Loucy (cell line): ENCODE measurements around the gene SMAD7.
A peak's percentile ranks its signal among the peaks of the same experiment; 100 is the strongest.

Experiments
- H2AFZ ChIP-seq: fragments of 200-600 bp; sonication (generic); 2 replicates; pipeline ENCODE4 v1.6.0; 2016; ENCODE audit warnings: antibody characterized with exemption, mild to moderate bottlenecking, low read length, moderate library complexity
- H3F3A ChIP-seq: fragments of 200-600 bp; 2 replicates; pipeline ENCODE4 v1.6.0; 2016; ENCODE audit warnings: antibody characterized with exemption, low read depth, mild to moderate bottlenecking
- H3K27me3 ChIP-seq: fragments of 200-600 bp; sonication (generic); 2 replicates; pipeline ENCODE4 v1.6.1; 2014; ENCODE audit warnings: low read length, mild to moderate bottlenecking; ENCODE audit not compliant: insufficient read depth, poor library complexity, severe bottlenecking
- H3K36me3 ChIP-seq: fragments of 200-600 bp; sonication (generic); 2 replicates; pipeline ENCODE4 v1.6.1; 2016; ENCODE audit warnings: low read length; ENCODE audit not compliant: insufficient read depth
- H3K4me1 ChIP-seq: fragments of 200-600 bp; sonication (generic); 2 replicates; pipeline ENCODE4 v1.5.1; 2014; ENCODE audit warnings: low read length, mild to moderate bottlenecking; ENCODE audit not compliant: insufficient read depth, poor library complexity, severe bottlenecking
- H3K4me2 ChIP-seq: fragments of 200-600 bp; sonication (generic); 2 replicates; pipeline ENCODE4 v1.6.0; 2014; ENCODE audit warnings: antibody characterized with exemption, low read length, low read depth, mild to moderate bottlenecking; ENCODE audit not compliant: poor library complexity, severe bottlenecking
- H3K4me3 ChIP-seq: fragments of 200-600 bp; sonication (generic); 2 replicates; pipeline ENCODE4 v1.5.1; 2014; ENCODE audit warnings: low read length, mild to moderate bottlenecking, mixed read lengths; ENCODE audit not compliant: poor library complexity, severe bottlenecking
- H3K79me2 ChIP-seq: fragments of 200-600 bp; sonication (generic); 2 replicates; pipeline ENCODE4 v1.6.1; 2014; ENCODE audit warnings: low read length; ENCODE audit not compliant: insufficient read depth
- H3K9ac ChIP-seq: fragments of 200-600 bp; sonication (generic); 2 replicates; pipeline ENCODE4 v1.6.0; 2014; ENCODE audit warnings: mild to moderate bottlenecking, low read depth, low read length, moderate library complexity; ENCODE audit not compliant: poor library complexity, severe bottlenecking
- H3K9me2 ChIP-seq: fragments of 200-600 bp; sonication (generic); replicated peaks from 2 replicates; pipeline ENCODE4 v1.6.1; 2016; ENCODE audit warnings: low read depth, low read length, mixed read lengths
- H3K9me3 ChIP-seq: fragments of 200-600 bp; sonication (generic); 2 replicates; pipeline ENCODE4 v1.6.1; 2014; ENCODE audit warnings: mild to moderate bottlenecking, antibody characterized with exemption, low read length, low read depth; ENCODE audit not compliant: insufficient read depth
- H4K20me1 ChIP-seq: fragments of 200-600 bp; sonication (generic); 2 replicates; pipeline ENCODE4 v1.6.0; 2014; ENCODE audit warnings: antibody characterized with exemption, low read length, mild to moderate bottlenecking; ENCODE audit not compliant: insufficient read depth, poor library complexity, severe bottlenecking
- EZH2phosphoT487 ChIP-seq: fragments of 200-600 bp; IDR thresholded peaks from 2 replicates; pipeline ENCODE4 v1.6.1; 2018; ENCODE audit warnings: antibody characterized with exemption, mild to moderate bottlenecking, moderate library complexity, borderline replicate concordance
- TF ChIP-seq, protein P1 (sequence below): fragments of 200-600 bp; sonication (generic); conservative IDR thresholded peaks from 2 replicates; pipeline ENCODE4 v1.5.1; 2014; ENCODE audit warnings: mild to moderate bottlenecking, antibody characterized with exemption, low read length

Gene SMAD7

DNA sequence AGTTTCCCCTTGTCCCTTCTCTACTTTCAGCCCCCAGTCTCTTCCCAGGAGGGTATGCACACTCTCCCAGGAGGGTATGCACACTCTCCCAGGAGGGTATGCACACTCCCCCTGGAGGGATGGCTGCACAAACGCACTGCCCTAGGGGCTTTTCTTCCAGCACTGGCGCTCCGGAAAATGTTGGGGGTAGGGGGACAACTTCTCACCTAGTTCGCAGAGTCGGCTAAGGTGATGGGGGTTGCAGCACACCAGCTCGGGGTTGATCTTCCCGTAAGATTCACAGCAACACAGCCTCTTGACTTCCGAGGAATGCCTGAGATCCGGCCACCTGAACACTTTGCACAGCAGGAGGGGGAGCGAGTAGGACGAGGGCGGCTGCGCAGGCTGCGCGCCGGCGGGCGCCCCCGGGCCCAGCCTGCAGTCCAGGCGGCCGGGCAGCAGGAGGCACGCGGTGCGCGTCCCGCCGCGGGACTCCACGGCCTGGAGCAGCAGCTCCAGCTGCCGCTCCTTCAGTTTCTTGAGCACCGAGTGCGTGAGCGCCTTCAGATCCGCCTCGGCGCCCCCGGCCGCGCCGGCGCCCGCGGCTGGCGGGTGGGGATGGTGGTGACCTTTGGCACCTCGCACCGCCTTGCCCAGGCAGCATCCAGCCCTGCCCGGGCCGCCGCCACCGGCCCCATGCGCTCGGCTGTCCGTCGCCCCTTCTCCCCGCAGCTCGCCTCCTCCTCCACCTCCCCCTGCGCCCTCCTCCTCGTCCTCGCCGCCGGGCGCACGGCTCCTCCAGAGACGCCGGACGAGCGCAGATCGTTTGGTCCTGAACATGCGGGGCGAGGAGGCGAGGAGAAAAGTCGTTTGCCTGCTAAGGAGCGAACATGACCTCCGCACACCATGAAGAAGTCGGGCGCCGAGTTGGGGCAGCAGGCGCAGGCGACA is 894 bp downstream of the SMAD7 start:
- H4K20me1 ChIP-seq = peaks cover 63% of the 10 kb centered on the region
- H3K4me1 ChIP-seq = peaks cover 51% of the 10 kb centered on the region
- H3K79me2 ChIP-seq = peaks cover 67% of the 10 kb centered on the region

DNA sequence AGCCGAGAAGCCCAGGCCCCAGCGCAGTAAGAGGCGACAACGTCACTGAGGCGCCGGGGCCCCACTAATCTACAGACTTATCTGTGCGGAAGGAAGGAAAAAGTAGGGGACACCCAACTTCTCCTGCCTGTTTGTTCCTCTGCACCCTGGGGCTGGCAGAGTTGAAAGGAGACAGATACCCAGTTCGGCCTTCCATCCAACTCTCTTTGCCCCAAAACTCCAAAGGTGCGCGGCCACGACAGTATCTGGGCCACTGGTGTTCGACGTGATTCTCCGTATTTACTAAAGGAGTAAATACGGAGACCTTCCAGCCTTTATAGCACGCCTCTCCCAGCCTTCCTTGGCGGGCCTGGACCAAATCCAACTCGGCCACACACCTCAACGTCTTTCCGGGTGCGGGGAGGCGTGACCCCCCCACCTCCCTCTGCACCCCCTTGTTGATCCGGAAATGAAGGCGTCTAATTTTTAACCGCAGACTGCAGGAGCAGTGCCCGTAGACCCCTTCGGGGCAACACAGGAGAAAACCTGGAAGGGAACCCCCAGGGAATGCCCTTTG is 1.6 kb downstream of the SMAD7 start:
- peaks cover 7% of the 10 kb centered on the region; the same call in 1 of the 2 replicates for H3F3A ChIP-seq
- H3K36me3 ChIP-seq = peaks cover 7% of the 10 kb centered on the region; the same call in 1 of the 2 replicates
- H3K27me3 ChIP-seq = no peaks in the 10 kb centered on the region
- peaks cover 71% of the 10 kb centered on the region for H4K20me1 ChIP-seq
- H3K9ac ChIP-seq = peak overlapping the region; percentile 76
- H3K9me3 ChIP-seq = no peaks in the 10 kb centered on the region
- no peaks in the 10 kb centered on the region for H3K9me2 ChIP-seq
- H3K79me2 ChIP-seq = peaks cover 74% of the 10 kb centered on the region
- peaks cover 58% of the 10 kb centered on the region for H3K4me1 ChIP-seq
- H3K4me3 ChIP-seq = peak overlapping the region; percentile 78
- H3K4me2 ChIP-seq = peak overlapping the region; percentile 82
- no peak overlapping the region for H2AFZ ChIP-seq
- TF ChIP-seq, protein P1, sequence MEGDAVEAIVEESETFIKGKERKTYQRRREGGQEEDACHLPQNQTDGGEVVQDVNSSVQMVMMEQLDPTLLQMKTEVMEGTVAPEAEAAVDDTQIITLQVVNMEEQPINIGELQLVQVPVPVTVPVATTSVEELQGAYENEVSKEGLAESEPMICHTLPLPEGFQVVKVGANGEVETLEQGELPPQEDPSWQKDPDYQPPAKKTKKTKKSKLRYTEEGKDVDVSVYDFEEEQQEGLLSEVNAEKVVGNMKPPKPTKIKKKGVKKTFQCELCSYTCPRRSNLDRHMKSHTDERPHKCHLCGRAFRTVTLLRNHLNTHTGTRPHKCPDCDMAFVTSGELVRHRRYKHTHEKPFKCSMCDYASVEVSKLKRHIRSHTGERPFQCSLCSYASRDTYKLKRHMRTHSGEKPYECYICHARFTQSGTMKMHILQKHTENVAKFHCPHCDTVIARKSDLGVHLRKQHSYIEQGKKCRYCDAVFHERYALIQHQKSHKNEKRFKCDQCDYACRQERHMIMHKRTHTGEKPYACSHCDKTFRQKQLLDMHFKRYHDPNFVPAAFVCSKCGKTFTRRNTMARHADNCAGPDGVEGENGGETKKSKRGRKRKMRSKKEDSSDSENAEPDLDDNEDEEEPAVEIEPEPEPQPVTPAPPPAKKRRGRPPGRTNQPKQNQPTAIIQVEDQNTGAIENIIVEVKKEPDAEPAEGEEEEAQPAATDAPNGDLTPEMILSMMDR = no peak
- TF ChIP-seq EZH2phosphoT487 = no peak

More for the DNA sequence above, 894 bp downstream of the SMAD7 start:
- H3K9me3 ChIP-seq = no peaks in the 10 kb centered on the region
- H3K9me2 ChIP-seq = no peaks in the 10 kb centered on the region
- no peak overlapping the region for H2AFZ ChIP-seq
- peak overlapping the region; percentile 82 for H3K4me2 ChIP-seq
- H3K9ac ChIP-seq = peak overlapping the region; percentile 76
- peaks cover 7% of the 10 kb centered on the region; the same call in 1 of the 2 replicates for H3K36me3 ChIP-seq
- H3F3A ChIP-seq = peaks cover 7% of the 10 kb centered on the region; the same call in 1 of the 2 replicates
- peak overlapping the region; percentile 78 for H3K4me3 ChIP-seq
- TF ChIP-seq, protein P1 = peak; percentile 40
- no peak for TF ChIP-seq EZH2phosphoT487
- H3K27me3 ChIP-seq = no peaks in the 10 kb centered on the region

DNA sequence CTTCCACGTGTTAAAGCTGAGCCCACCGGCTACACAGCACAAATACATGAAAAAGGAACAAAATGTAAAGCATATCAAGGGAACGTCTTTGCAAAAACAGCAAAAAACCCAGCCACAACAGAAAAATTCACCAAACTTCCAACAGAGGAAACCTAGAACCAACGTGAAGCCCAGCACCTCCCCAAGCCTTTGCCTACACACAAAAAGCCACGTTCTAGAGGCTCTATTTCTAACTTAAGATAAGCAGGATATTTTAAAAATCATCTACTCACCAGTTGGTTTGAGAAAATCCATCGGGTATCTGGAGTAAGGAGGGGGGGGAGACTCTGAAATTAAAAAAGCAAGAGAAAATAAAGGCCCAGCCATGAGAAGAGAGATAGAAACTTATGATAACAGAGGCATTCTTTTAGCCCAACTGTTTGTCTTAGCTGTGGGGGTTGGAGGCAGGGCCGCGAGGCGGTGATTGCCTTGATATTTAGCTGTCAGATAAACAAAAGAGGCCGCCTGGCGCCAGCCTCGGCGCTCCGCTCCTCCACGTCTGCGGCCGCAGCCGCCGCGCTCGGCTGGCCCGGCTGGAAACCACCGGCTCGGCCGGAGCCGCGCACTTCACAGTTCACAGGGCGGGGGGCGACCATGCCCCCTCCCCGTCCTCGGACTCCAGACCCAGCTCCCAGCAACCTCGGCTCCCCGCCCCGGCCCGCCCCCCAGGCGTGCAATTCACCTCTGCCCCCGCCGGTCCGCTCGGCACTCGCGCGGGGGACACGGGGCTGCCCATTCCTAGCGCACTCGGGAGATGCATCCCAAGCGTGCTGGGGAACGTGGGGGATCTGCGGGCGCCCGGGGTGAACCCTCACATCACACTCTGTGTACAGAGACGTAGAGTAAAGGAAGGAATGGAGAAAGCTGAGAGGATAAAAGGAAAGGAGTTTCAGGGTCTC is 2.4 kb downstream of the SMAD7 start:
- Histone ChIP-seq H3F3A (peaks cover 7% of the 10 kb centered on the region; the same call in 1 of the 2 replicates), H4K20me1 (peaks cover 78% of the 10 kb centered on the region), H3K9me2 (no peaks in the 10 kb centered on the region), H3K9me3 (no peaks in the 10 kb centered on the region), H2AFZ (no peak overlapping the region), H3K9ac (peak overlapping the region; percentile 76), H3K79me2 (peaks cover 82% of the 10 kb centered on the region), H3K27me3 (no peaks in the 10 kb centered on the region), H3K4me3 (peak overlapping the region; percentile 78), H3K4me2 (peak overlapping the region; percentile 82), H3K4me1 (peaks cover 65% of the 10 kb centered on the region), H3K36me3 (peaks cover 12% of the 10 kb centered on the region; the same call in 1 of the 2 replicates)
- TF ChIP-seq EZH2phosphoT487 = no peak
